Measurements from ENCODE around the gene SLFN5. TPM values are rescaled to one million over a fixed set of nuclear protein-coding genes. Genes with fewer than 3 reads are reported as not detected.

The SLFN5 gene
- total and polyA plus RNA-seq, 7 donors = 1.2 to 26.2 (median 23.0) TPM

- H3K4me1 ChIP-seq = no peaks in the 10 kb centered on the region
- 59 to 74% methylated on average over 5 of the region's 5 CpGs for WGBS, 2 donors
- no peaks in the 10 kb centered on the region for H3K36me3 ChIP-seq
- DNase-seq = no peak
- no peak overlapping the region for H3K4me3 ChIP-seq
- H3K27me3 ChIP-seq = no peaks in the 10 kb centered on the region
- no peak for TF ChIP-seq EP300 (IDR thresholded peaks at IDR 0.05)
- H3K27ac ChIP-seq = peak overlapping the region in 1 of 4 donors; percentile 20
- no peaks in the 10 kb centered on the region for H3K9me3 ChIP-seq
- intact Hi-C loops (cut with DNase I) = no loop called here
Observed at GRCh38 chr17:35213412-35213940, 29.4 kb upstream of the SLFN5 start.

- intact Hi-C loops (cut with DNase I) = no loop called here
- WGBS, 2 donors = 45 to 70% methylated on average over 3 of the region's 3 CpGs
- no peaks in the 10 kb centered on the region for H3K4me1 ChIP-seq
- TF ChIP-seq CTCF (IDR thresholded peaks at IDR 0.05) (no peak), EP300 (IDR thresholded peaks at IDR 0.05) (no peak), POLR2AphosphoS5 (IDR thresholded peaks at IDR 0.05) (no peak), POLR2A (IDR thresholded peaks at IDR 0.05) (no peak)
- H3K9me3 ChIP-seq = no peaks in the 10 kb centered on the region
- DNase-seq = no peak
- H3K4me3 ChIP-seq = no peak overlapping the region
- peak overlapping the region in 1 of 4 donors; percentile 20 for H3K27ac ChIP-seq
- no peaks in the 10 kb centered on the region for H3K27me3 ChIP-seq
- no peaks in the 10 kb centered on the region for H3K36me3 ChIP-seq
Observed at GRCh38 chr17:35214192-35214591, 28.7 kb upstream of the SLFN5 start.

GRCh38 chr17:35214631-35215273 lies 28.1 kb upstream of the SLFN5 start:
- Histone ChIP-seq H3K9me3 (no peaks in the 10 kb centered on the region), H3K36me3 (no peaks in the 10 kb centered on the region), H3K4me3 (no peak overlapping the region), H3K4me1 (no peaks in the 10 kb centered on the region), H3K27ac (no peak overlapping the region), H3K27me3 (no peaks in the 10 kb centered on the region)
- TF ChIP-seq CTCF (IDR thresholded peaks at IDR 0.05) (no peak), EP300 (IDR thresholded peaks at IDR 0.05) (no peak), POLR2AphosphoS5 (IDR thresholded peaks at IDR 0.05) (no peak), POLR2A (IDR thresholded peaks at IDR 0.05) (no peak)
- no peak for DNase-seq
- 49% methylated on average over 5 of the region's 5 CpGs for WGBS, 2 donors
- intact Hi-C loops (cut with DNase I) = no loop called here

- Histone ChIP-seq H3K27ac (no peak overlapping the region), H3K36me3 (no peaks in the 10 kb centered on the region), H3K4me3 (no peak overlapping the region), H3K4me1 (no peaks in the 10 kb centered on the region), H3K27me3 (no peaks in the 10 kb centered on the region), H3K9me3 (no peaks in the 10 kb centered on the region)
- intact Hi-C loops (cut with DNase I) = no loop called here
- DNase-seq = no peak
- no peak for TF ChIP-seq EP300 (IDR thresholded peaks at IDR 0.05)
- TF ChIP-seq CTCF (IDR thresholded peaks at IDR 0.05) = no peak
- 67 to 69% methylated on average over 5 of the region's 5 CpGs for WGBS, 2 donors
Observed at GRCh38 chr17:35217107-35217506, 25.8 kb upstream of the SLFN5 start.

- TF ChIP-seq POLR2AphosphoS5 (IDR thresholded peaks at IDR 0.05) (no peak), CTCF (IDR thresholded peaks at IDR 0.05) (no peak), POLR2A (IDR thresholded peaks at IDR 0.05) (no peak), EP300 (IDR thresholded peaks at IDR 0.05) (no peak)
- no peak for DNase-seq
- intact Hi-C loops (cut with DNase I) = no loop called here
- peak overlapping the region in 1 of 4 donors; percentile 0 for H3K27ac ChIP-seq
- no peaks in the 10 kb centered on the region for H3K27me3 ChIP-seq
- 42 to 53% methylated on average over 2 of the region's 2 CpGs for WGBS, 2 donors
- no peak overlapping the region for H3K4me3 ChIP-seq
- no peaks in the 10 kb centered on the region for H3K36me3 ChIP-seq
- no peaks in the 10 kb centered on the region for H3K4me1 ChIP-seq
- peaks cover 0 to 6% (median 0%) of the 10 kb centered on the region in 4 donors for H3K9me3 ChIP-seq
Observed at GRCh38 chr17:35218915-35219314, 24.0 kb upstream of the SLFN5 start.
